ENCODE data around the gene ANKRD42.

ANKRD42 gene

DNA sequence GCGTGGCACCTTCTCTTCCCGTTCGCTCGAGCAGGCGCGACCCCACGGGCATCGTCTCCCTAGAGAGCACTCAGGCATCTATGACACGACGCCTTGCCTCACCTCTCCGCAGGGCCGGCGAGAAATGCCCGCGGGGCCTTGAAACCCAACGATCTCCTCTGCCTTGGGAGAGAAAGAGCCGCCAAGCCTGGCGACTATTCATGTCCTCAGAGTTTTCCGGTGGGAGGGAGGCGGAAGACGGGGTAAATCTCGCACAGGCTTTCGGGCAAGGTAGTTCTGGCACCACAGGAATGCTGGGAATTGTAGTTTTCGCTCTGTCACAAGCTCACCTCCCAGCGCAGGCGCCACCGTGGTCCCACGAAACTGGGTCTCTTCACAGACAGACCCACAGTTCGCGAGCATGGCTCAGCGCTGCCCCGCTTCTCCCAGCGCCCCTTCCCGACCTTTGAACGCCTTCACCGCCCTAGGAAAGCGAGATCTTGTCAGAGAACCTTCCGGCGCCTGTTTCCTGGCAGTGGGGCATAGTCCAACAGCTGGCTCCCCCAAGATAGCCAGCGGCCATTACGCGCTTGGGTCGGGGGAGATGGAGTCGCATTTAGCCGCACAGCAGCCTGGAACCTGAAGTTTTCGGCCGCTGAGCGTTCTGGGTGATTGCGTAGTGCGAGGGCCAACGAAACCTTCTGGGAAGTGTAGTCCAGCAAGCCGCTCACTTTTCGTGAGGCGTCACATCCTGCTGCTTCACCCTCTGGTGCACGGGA, 92.4 kb downstream of the ANKRD42 start, which contains the start of gene CCDC90B (continued):
- TF ChIP-seq, protein P1, sequence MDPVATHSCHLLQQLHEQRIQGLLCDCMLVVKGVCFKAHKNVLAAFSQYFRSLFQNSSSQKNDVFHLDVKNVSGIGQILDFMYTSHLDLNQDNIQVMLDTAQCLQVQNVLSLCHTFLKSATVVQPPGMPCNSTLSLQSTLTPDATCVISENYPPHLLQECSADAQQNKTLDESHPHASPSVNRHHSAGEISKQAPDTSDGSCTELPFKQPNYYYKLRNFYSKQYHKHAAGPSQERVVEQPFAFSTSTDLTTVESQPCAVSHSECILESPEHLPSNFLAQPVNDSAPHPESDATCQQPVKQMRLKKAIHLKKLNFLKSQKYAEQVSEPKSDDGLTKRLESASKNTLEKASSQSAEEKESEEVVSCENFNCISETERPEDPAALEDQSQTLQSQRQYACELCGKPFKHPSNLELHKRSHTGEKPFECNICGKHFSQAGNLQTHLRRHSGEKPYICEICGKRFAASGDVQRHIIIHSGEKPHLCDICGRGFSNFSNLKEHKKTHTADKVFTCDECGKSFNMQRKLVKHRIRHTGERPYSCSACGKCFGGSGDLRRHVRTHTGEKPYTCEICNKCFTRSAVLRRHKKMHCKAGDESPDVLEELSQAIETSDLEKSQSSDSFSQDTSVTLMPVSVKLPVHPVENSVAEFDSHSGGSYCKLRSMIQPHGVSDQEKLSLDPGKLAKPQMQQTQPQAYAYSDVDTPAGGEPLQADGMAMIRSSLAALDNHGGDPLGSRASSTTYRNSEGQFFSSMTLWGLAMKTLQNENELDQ (tag by site-specific recombination; IDR thresholded peaks at IDR 0.05; ENCODE audit: low read depth) = no peak
- TF ChIP-seq, protein P2, sequence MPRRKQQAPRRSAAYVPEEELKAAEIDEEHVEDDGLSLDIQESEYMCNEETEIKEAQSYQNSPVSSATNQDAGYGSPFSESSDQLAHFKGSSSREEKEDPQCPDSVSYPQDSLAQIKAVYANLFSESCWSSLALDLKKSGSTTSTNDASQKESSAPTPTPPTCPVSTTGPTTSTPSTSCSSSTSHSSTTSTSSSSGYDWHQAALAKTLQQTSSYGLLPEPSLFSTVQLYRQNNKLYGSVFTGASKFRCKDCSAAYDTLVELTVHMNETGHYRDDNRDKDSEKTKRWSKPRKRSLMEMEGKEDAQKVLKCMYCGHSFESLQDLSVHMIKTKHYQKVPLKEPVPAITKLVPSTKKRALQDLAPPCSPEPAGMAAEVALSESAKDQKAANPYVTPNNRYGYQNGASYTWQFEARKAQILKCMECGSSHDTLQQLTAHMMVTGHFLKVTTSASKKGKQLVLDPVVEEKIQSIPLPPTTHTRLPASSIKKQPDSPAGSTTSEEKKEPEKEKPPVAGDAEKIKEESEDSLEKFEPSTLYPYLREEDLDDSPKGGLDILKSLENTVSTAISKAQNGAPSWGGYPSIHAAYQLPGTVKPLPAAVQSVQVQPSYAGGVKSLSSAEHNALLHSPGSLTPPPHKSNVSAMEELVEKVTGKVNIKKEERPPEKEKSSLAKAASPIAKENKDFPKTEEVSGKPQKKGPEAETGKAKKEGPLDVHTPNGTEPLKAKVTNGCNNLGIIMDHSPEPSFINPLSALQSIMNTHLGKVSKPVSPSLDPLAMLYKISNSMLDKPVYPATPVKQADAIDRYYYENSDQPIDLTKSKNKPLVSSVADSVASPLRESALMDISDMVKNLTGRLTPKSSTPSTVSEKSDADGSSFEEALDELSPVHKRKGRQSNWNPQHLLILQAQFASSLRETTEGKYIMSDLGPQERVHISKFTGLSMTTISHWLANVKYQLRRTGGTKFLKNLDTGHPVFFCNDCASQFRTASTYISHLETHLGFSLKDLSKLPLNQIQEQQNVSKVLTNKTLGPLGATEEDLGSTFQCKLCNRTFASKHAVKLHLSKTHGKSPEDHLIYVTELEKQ (tag by site-specific recombination; IDR thresholded peaks at IDR 0.05; ENCODE audit: borderline replicate concordance) = peak; percentile 12; the same call in 1 of the 2 replicates
- TF ChIP-seq, protein P3, sequence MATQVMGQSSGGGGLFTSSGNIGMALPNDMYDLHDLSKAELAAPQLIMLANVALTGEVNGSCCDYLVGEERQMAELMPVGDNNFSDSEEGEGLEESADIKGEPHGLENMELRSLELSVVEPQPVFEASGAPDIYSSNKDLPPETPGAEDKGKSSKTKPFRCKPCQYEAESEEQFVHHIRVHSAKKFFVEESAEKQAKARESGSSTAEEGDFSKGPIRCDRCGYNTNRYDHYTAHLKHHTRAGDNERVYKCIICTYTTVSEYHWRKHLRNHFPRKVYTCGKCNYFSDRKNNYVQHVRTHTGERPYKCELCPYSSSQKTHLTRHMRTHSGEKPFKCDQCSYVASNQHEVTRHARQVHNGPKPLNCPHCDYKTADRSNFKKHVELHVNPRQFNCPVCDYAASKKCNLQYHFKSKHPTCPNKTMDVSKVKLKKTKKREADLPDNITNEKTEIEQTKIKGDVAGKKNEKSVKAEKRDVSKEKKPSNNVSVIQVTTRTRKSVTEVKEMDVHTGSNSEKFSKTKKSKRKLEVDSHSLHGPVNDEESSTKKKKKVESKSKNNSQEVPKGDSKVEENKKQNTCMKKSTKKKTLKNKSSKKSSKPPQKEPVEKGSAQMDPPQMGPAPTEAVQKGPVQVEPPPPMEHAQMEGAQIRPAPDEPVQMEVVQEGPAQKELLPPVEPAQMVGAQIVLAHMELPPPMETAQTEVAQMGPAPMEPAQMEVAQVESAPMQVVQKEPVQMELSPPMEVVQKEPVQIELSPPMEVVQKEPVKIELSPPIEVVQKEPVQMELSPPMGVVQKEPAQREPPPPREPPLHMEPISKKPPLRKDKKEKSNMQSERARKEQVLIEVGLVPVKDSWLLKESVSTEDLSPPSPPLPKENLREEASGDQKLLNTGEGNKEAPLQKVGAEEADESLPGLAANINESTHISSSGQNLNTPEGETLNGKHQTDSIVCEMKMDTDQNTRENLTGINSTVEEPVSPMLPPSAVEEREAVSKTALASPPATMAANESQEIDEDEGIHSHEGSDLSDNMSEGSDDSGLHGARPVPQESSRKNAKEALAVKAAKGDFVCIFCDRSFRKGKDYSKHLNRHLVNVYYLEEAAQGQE (tag by site-specific recombination; IDR thresholded peaks at IDR 0.05) = 0 out of 2 replicates have a peak, but pooled peaks have one; percentile 14
- TF ChIP-seq KLF16 (tag by site-specific recombination; IDR thresholded peaks at IDR 0.05) (0 out of 2 replicates have a peak, but pooled peaks have one; percentile 25), ZNF211 (tag by site-specific recombination; IDR thresholded peaks at IDR 0.05; ENCODE audit: low read depth) (no peak), ZNF521 (tag by site-specific recombination; IDR thresholded peaks at IDR 0.05) (no peak), KLF10 (tag by site-specific recombination; IDR thresholded peaks at IDR 0.05) (0 out of 2 replicates have a peak, but pooled peaks have one; percentile 25), EGR2 (tag by site-specific recombination; IDR thresholded peaks at IDR 0.05; ENCODE audit: low read depth) (no peak), GFI1B (tag by site-specific recombination; IDR thresholded peaks at IDR 0.05) (0 out of 2 replicates have a peak, but pooled peaks have one; percentile 1), KLF1 (tag by site-specific recombination; IDR thresholded peaks at IDR 0.05) (peak; percentile 83), ZNF311 (tag by site-specific recombination; IDR thresholded peaks at IDR 0.05; ENCODE audit: borderline replicate concordance) (no peak)
- TF ChIP-seq, protein P4, sequence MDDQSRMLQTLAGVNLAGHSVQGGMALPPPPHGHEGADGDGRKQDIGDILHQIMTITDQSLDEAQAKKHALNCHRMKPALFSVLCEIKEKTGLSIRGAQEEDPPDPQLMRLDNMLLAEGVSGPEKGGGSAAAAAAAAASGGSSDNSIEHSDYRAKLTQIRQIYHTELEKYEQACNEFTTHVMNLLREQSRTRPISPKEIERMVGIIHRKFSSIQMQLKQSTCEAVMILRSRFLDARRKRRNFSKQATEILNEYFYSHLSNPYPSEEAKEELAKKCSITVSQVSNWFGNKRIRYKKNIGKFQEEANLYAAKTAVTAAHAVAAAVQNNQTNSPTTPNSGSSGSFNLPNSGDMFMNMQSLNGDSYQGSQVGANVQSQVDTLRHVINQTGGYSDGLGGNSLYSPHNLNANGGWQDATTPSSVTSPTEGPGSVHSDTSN (CRISPR knock-in tag; IDR thresholded peaks at IDR 0.05) = no peak
- TF ChIP-seq, protein P5, sequence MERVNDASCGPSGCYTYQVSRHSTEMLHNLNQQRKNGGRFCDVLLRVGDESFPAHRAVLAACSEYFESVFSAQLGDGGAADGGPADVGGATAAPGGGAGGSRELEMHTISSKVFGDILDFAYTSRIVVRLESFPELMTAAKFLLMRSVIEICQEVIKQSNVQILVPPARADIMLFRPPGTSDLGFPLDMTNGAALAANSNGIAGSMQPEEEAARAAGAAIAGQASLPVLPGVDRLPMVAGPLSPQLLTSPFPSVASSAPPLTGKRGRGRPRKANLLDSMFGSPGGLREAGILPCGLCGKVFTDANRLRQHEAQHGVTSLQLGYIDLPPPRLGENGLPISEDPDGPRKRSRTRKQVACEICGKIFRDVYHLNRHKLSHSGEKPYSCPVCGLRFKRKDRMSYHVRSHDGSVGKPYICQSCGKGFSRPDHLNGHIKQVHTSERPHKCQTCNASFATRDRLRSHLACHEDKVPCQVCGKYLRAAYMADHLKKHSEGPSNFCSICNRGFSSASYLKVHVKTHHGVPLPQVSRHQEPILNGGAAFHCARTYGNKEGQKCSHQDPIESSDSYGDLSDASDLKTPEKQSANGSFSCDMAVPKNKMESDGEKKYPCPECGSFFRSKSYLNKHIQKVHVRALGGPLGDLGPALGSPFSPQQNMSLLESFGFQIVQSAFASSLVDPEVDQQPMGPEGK (tag by site-specific recombination; IDR thresholded peaks at IDR 0.05) = peak; percentile 84
- TF ChIP-seq, protein P6, sequence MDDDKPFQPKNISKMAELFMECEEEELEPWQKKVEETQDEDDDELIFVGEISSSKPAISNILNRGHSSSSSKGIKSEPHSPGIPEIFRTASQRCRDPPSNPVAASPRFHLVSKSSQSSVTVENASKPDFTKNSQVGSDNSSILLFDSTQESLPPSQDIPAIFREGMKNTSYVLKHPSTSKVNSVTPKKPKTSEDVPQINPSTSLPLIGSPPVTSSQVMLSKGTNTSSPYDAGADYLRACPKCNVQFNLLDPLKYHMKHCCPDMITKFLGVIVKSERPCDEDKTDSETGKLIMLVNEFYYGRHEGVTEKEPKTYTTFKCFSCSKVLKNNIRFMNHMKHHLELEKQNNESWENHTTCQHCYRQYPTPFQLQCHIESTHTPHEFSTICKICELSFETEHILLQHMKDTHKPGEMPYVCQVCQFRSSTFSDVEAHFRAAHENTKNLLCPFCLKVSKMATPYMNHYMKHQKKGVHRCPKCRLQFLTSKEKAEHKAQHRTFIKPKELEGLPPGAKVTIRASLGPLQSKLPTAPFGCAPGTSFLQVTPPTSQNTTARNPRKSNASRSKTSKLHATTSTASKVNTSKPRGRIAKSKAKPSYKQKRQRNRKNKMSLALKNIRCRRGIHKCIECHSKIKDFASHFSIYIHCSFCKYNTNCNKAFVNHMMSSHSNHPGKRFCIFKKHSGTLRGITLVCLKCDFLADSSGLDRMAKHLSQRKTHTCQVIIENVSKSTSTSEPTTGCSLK (tag by site-specific recombination; IDR thresholded peaks at IDR 0.05) = no peak
- TF ChIP-seq, protein P7, sequence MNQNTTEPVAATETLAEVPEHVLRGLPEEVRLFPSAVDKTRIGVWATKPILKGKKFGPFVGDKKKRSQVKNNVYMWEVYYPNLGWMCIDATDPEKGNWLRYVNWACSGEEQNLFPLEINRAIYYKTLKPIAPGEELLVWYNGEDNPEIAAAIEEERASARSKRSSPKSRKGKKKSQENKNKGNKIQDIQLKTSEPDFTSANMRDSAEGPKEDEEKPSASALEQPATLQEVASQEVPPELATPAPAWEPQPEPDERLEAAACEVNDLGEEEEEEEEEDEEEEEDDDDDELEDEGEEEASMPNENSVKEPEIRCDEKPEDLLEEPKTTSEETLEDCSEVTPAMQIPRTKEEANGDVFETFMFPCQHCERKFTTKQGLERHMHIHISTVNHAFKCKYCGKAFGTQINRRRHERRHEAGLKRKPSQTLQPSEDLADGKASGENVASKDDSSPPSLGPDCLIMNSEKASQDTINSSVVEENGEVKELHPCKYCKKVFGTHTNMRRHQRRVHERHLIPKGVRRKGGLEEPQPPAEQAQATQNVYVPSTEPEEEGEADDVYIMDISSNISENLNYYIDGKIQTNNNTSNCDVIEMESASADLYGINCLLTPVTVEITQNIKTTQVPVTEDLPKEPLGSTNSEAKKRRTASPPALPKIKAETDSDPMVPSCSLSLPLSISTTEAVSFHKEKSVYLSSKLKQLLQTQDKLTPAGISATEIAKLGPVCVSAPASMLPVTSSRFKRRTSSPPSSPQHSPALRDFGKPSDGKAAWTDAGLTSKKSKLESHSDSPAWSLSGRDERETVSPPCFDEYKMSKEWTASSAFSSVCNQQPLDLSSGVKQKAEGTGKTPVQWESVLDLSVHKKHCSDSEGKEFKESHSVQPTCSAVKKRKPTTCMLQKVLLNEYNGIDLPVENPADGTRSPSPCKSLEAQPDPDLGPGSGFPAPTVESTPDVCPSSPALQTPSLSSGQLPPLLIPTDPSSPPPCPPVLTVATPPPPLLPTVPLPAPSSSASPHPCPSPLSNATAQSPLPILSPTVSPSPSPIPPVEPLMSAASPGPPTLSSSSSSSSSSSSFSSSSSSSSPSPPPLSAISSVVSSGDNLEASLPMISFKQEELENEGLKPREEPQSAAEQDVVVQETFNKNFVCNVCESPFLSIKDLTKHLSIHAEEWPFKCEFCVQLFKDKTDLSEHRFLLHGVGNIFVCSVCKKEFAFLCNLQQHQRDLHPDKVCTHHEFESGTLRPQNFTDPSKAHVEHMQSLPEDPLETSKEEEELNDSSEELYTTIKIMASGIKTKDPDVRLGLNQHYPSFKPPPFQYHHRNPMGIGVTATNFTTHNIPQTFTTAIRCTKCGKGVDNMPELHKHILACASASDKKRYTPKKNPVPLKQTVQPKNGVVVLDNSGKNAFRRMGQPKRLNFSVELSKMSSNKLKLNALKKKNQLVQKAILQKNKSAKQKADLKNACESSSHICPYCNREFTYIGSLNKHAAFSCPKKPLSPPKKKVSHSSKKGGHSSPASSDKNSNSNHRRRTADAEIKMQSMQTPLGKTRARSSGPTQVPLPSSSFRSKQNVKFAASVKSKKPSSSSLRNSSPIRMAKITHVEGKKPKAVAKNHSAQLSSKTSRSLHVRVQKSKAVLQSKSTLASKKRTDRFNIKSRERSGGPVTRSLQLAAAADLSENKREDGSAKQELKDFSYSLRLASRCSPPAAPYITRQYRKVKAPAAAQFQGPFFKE (tag by site-specific recombination; IDR thresholded peaks at IDR 0.05; ENCODE audit: borderline replicate concordance) = no peak
